ENCODE measurements around the gene C6orf89.
"Not testable (repeated sequence)": the region's sequence is repeated elsewhere in the genome, so short reads cannot be mapped to it uniquely, and the experiment has no call there.

Gene C6orf89

DNA sequence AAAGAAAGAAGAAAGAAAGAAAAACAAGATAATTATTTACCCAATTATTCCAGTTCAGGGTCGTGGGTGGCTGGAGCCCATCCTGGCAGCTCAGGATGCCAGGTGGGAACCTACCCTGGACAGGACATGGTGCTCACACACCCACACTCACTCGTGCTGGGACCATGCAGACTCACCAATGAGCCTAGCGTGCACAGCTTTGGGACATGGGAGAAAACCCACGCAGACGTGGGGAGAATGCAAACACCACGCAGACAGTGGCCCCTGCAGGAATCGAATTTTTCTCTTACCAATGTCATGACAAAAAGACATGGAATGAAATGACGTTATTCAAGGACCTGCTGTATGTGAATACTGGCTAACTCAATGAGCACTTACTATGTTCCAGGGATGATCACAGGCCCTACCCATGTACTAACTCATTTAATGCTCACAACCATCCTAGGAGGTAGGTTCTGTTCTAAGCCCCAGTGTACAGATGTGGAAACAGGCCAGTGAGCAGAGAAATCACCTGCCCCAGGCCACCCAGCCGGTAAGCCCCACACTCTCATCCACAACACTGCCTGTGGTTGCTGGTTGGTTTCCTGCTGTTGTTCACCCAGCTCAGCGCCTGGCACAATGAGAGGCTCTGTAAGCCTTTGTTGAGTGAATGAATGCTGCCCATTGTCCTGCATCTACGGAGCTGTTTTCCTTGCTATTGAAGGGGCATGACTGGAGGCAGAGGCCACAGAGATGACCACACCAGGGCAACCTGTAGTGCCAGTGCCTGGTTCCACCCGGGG, 62.0 kb downstream of the C6orf89 start:
- no peak for DNase-seq (ENCODE audit: low read depth, low spot score)

DNA sequence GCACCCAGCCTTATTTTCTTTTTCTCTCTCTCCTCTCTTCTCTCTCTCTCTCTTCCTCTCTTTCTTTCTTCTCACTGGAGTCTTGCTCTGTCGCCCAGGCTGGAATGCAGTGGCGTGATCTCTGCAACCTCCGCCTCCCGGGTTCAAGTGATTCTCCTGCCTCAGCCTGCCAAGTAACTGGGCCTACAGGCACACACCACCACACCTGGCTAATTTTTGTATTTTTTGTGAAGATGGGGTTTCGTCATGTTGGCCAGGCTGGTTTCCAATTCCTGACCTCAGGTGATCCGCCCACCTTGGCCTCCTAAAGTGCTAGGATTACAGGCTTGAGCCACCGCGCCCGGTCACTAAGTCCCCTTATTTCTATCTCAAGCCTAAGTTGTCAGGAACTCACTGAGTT, 63.3 kb downstream of the C6orf89 start:
- DNase-seq (ENCODE audit: low read depth, low spot score), result not testable (repeated sequence)

DNA sequence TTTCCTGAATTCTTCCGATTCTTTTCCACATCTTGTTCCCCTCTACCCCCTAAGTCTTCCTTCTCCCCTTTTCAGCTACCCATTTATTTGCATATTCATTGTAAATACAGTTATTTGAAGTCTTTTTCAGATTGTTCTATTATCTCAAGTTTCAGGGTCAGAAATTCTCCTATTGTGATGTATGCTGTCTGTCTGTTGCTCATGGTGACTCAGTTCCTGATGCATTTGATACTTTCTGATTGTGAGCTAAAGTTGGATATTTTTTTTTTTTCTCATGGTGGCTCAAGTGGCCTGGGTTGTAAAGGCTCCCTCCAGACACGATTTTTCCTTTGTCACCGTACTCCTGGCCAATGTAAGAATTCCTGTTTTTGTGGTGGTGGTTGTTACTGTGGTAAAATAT, 63.9 kb downstream of the C6orf89 start:
- no peak for DNase-seq (ENCODE audit: low read depth, low spot score)

DNA sequence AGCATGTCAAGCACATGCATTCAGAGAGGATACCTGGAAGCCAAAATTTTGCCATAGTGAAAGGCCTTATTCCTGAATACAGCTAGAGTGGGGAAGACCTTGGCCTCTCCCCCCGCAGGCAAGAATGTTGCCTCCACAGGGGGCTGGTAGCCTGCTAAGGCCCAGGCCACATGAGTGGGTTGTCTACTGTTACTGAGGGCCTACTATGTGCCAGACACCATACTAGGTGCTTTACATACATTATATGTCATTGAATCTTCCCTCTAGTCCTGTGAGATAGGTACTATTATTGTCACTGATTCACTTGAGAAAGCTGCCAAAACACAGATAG, 68.1 kb downstream of the C6orf89 start:
- no peak for DNase-seq (ENCODE audit: low read depth, low spot score)

DNA sequence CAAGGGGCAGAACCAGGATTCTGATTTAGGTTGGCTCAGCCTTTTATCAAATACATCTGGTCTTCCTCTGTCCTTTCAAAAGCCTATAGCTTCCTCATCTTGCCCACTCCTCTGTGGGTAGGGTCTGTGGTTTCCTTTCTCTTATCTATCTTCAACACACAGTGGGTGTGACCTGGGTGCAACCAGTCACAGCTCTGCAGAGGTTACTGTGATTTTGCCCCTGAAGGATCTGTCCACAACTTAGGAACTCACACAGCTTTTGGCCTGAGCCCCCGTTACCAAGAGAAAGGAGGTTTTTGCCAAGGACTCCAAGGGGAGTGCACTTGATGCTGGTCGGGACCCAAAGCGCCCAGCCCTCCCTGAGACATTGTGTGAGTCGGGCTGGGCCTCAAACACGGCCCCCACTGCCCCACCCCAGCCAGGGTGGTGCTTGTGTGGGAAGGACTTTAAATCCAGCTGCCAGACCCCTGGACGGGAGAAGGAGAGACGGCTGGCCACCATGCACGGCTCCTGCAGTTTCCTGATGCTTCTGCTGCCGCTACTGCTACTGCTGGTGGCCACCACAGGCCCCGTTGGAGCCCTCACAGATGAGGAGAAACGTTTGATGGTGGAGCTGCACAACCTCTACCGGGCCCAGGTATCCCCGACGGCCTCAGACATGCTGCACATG, 68.6 kb downstream of the C6orf89 start, which contains the start of gene PI16:
TSS of gene PI16 (plus strand) at position 477 of the 670 bp plus-strand sequence. CDS start at position 500, 23 bp downstream.
- no peak for DNase-seq (ENCODE audit: low read depth, low spot score)

DNA sequence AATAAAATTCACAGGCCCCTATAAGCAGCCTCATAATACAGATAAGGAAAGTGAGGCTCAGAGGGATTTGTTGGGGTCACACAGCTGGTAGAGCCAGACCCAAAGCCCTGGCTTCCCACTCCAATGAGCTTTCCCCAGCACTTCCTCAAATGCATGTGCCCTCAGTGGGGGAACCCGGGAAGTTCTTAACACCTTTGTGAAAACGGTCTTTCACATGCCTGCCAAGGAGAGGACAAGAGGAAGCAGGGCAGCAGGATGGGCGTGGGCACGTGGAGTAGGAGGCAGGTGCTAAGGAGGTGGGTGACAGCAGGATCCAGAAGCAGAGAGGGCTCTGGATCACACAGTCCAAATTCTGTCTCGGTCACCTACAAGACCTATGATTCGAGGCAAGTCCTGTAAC, 69.4 kb downstream of the C6orf89 start:
- no peak for DNase-seq (ENCODE audit: low read depth, low spot score)

DNA sequence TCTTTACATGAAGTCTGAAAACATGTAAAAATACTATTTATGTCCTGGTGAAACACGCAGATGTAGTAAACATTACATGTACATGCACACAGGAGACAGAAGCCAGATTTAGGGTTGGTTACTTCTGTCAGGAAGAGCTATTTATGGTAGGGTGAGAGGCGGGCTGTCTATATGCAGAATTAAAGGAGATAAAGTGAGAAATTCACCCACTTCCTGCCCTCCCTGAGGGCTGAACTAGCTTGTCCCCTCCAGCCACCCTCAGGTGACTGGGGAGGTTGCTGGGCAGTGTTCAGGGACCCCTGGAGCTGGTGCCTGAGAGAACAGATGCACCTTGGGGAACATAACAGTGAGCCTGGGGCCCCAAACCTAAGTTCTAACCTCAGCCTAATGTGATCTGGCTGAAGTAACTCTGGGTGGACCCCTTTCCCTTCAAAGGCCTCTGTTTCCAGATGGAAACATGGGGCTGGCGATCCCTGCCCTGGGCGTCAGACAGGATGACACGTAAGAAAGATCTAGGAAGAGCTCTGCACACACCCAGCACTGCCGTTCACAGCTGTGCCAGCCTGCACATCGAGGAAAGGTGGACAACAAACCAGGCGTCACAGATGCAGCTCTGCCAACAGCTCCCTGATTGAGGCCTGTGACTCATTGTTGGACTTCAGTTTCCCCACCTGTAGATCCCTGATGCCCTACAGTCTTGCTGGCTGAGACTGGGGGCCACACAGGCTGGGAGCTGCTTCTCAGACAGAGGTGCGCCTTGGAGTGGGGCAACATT, 70.1 kb downstream of the C6orf89 start:
- no peak for DNase-seq (ENCODE audit: low read depth, low spot score)

DNA sequence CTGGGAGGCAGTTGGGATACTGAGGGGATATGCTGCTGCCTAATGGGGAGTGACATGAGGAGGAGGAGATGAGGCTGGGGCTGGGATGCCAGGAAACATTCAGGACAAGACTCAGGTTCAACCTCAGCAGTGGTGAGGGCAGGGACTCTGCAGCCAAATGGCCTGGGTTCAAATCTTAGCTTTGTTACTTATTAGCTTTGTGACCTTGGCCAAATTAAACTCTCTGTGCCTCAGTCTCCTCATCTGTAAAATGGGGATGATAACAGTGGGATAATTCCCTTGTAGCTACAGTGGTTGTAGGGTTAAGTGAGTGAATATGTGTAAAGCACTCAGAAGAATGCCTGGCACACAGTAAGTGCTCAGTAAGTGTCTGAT, 70.7 kb downstream of the C6orf89 start:
- DNase-seq (ENCODE audit: low read depth, low spot score), result no peak

DNA sequence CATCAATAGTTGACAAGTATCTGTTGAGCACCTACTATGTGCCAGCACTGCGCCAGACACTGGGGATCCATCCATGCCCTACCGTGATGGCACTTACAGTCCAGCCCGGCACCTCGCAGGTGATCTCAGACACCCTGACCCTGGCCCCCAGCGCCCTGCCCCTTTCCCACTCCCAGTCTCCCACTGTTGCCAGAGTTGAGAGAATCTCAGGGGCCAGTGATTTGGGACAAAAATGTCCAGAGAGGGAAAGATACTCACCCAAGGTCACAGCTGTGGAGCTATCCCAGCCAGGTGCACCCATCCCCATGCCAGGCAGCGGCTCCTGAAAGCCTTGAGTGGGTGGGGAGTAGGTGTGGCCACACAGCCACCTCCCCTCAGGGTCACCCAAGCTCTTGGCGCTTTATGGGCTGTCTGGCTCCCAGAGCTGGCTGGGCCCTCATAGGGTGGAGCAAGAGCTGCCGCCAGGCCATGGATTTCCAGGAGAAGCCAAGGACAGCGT, 72.1 kb downstream of the C6orf89 start:
- no peak for DNase-seq (ENCODE audit: low read depth, low spot score)

DNA sequence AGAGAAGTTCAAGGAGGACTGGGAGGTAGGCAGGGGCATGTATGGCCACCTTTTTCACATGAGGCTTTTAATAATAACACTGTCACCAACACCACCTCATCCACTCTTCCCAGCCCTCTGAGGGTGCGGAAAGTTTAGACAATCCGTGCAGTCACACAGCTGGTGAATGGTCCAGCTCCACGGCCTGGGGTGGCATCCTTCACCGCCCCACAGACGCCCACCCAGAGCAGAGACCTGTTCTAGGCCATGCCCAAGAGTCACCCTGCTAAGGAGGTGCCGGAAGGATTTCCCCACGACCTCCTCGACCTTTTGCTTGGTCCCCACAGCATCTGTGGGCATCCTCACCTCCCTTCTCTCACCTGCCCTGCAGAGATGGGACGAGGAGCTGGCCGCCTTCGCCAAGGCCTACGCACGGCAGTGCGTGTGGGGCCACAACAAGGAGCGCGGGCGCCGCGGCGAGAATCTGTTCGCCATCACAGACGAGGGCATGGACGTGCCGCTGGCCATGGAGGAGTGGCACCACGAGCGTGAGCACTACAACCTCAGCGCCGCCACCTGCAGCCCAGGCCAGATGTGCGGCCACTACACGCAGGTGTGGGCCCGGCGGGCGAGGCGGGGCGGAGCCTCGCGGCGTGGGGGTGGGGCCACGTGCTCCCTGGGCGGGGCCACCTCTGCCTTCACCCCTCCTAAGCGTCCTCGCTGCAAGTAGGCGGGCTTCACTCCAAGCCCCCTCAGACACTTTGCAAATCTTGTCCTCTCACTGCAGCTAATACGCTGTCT, 73.2 kb downstream of the C6orf89 start:
- no peak for DNase-seq (ENCODE audit: low read depth, low spot score)

DNA sequence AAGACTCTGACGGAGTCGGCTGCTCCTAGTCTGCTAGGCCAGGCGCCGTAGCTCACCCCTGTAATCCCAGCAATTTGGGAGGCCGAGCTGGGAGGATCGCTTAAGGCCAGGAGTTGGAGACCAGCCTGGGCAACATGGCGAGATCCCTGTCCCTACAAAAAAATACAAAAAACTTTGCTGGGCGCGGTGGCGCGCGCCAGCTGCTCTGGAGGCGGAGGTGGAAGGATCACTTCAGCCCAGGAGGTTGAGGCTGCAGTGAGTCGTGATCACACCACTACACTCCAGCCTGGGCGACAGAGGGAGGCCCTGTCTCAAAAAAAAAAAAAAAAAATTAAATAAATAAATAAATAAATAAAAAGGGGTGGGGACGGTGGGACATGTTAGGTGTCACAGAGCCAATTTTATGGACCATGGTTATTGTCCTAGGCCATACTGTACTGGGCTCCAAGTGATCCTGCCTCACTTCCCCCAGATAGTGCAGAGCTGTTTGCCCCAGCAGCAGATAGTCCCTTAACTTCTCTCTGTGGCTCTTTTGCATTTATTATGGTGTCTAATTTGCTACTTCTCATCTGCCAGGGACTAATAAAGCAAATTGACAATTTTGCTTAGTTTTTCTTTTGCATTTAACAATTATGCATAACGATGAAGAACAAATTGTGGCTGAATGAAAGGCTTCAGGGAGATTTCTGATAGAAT, 74.0 kb downstream of the C6orf89 start:
- DNase-seq (ENCODE audit: low read depth, low spot score), result no peak

DNA sequence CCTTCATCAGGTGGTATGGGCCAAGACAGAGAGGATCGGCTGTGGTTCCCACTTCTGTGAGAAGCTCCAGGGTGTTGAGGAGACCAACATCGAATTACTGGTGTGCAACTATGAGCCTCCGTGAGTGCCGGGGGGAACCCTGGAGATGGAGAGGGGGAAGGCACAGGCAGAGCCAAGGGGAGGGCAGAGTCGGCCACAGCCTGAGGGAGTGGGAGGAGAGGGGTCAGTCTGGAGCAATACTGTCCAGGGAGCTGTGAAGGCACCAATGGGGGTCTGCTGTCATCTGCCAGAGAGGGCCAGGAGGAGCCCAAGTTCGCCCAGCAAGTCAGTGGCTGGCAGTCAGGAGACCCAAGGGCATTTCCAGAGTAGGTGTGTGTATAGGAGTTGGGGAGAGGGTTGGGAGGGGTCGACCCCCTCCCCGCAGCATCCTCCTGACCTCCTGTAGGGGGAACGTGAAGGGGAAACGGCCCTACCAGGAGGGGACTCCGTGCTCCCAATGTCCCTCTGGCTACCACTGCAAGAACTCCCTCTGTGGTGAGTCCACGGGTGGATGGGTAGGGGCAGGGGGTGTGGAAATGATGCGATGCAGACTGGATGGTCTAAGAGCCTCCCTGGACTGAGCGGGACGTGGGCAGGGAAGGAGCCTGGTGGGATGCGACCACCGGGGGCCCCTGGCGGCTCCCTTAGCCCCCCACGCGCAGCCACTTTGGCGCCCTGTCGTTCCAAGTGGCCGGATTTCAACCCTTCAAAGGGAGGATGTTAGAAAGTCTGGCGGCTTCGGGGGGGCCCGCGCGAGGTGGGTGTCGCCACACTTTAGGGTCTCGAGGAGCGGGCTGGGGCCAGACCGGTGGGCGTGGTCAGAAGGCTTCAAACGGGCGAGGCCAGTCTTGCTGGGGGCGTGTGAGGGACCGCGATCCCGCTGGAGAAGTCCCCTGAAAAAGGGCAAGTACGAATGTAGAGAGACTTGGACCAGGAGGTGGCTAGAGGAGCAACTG, 76.0 kb downstream of the C6orf89 start:
- no peak for DNase-seq (ENCODE audit: low read depth, low spot score)

DNA sequence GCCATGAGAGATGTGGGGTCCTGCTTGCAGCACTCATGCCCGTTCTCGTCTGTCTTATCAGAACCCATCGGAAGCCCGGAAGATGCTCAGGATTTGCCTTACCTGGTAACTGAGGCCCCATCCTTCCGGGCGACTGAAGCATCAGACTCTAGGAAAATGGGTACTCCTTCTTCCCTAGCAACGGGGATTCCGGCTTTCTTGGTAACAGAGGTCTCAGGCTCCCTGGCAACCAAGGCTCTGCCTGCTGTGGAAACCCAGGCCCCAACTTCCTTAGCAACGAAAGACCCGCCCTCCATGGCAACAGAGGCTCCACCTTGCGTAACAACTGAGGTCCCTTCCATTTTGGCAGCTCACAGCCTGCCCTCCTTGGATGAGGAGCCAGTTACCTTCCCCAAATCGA, 77.1 kb downstream of the C6orf89 start:
- peak; percentile 43 for DNase-seq (ENCODE audit: low read depth, low spot score)

DNA sequence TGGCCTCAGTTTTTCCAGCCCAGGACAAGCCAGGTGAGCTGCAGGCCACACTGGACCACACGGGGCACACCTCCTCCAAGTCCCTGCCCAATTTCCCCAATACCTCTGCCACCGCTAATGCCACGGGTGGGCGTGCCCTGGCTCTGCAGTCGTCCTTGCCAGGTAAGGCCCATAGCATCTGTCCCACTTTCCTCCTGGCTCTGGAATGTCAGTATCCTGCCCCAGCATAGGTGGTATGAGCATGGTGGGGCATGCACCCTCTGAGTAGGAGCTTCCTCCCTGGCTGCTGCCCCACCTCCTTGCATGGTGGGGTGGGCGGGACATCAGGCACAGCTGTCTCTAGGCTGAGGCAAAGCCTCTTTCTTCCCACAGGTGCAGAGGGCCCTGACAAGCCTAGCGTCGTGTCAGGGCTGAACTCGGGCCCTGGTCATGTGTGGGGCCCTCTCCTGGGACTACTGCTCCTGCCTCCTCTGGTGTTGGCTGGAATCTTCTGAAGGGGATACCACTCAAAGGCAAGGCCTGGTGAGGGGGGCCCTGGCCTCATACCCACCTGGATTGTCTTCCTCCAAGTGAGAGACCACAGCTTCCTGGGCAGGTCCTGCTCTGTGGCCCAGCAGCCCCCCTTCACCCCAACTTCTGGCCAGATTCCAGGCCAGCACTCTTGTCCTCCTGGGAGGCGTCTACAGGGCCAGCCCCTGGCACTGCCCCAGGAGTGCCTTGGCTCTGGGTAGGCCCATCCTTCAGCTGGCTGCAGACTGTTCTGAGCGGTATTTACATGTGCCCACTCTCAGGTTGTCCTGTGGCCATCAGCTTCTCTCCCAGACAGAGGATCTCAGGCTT, 77.9 kb downstream of the C6orf89 start:
- no peak for DNase-seq (ENCODE audit: low read depth, low spot score)

DNA sequence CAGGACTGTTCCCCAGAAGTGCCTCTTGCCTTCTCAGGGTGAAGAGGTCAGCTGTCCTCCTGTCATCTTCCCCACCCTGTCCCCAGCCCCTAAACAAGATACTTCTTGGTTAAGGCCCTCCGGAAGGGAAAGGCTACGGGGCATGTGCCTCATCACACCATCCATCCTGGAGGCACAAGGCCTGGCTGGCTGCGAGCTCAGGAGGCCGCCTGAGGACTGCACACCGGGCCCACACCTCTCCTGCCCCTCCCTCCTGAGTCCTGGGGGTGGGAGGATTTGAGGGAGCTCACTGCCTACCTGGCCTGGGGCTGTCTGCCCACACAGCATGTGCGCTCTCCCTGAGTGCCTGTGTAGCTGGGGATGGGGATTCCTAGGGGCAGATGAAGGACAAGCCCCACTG, 78.6 kb downstream of the C6orf89 start:
- no peak for DNase-seq (ENCODE audit: low read depth, low spot score)

DNA sequence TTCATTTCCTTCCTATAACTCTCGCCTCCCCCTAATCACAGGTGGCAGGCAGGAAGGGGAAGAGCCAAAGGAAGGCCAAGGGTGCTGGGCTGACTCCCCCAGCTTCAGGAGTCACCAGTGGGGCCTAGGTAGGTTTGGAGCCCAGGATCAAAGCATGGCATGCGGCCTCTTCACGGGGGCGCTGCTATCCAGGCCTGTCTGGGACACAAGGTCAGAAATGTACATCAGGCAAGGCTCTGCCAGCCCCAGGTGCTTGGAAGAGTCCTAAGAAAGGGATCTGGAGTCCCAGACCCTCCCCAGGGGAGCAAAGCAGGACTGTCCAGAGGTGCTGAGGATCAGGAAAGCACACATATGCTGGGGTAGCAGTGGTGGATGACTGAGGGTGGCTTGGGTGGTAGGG, 79.2 kb downstream of the C6orf89 start:
- DNase-seq (ENCODE audit: low read depth, low spot score), result no peak

DNA sequence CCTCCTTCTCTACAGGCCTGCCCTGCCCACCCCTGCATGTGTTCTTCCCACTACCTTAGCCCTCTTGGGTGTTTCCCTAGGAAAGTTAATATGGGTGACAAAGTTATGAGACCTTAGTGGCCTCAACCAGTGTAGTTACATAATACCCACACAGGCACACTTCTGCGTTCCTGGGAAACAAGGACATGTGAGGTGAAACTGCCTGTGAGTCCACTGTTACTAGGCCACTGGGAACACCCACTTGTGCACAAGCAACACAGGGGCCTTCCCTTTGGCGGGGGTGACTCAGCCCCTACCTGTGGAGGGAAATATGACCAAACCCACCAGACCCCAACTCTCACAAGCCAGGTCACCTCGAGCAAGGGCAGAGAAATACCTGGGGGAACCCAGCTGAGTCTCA, 81.5 kb downstream of the C6orf89 start:
- DNase-seq (ENCODE audit: low read depth, low spot score), result no peak

DNA sequence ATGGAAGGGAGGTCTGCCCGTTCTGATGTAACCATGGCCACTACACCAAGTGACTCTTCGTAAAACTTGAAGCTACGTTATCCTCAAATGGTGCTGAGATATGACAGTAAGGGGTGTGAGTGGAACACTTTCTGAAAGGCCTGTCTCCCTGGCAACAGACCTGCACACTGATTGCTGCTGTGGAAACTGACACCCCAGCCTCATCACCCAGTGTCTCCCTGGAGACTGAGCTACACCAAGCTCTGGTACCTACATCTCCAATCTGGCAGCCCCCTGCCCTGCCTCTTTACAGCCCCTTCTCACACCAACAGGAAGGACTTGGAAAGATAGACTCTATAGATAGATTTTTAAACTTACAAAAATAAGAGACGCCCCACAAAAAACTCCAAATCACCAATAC, 82.0 kb downstream of the C6orf89 start:
- no peak for DNase-seq (ENCODE audit: low read depth, low spot score)
